ENCODE results near the gene ANO9.
"Not testable (repeated sequence)": the region's sequence is repeated elsewhere in the genome, so short reads cannot be mapped to it uniquely, and the experiment has no call there.

ANO9 gene

DNA sequence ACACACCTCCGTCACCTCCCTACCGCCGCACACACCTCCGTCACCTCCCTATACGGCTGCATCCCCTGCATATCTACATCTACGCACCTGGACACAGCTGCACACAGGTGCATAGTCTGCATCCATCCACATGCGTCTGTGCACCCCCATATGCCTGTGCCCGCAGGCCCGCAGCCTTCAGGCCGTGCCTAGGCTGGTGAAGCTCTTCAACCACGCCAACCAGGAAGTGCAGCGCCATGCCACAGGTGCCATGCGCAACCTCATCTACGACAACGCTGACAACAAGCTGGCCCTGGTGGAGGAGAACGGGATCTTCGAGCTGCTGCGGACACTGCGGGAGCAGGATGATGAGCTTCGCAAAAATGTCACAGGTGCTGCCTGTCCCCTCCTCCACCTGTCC, 43.0 kb downstream of the ANO9 start:
- DNase-seq = no peak

DNA sequence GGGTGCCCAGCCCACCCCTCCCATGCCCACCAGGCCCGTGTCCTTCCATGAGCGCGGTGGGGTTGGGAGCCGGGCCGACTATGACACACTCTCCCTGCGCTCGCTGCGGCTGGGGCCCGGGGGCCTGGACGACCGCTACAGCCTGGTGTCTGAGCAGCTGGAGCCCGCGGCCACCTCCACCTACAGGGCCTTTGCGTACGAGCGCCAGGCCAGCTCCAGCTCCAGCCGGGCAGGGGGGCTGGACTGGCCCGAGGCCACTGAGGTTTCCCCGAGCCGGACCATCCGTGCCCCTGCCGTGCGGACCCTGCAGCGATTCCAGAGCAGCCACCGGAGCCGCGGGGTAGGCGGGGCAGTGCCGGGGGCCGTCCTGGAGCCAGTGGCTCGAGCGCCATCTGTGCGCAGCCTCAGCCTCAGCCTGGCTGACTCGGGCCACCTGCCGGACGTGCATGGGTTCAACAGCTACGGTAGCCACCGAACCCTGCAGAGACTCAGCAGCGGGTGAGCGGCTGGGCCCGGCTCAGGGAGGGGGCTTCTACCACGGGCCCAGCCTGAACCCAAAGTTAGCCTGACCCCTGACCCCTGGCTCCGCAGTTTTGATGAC, 44.8 kb downstream of the ANO9 start:
- peak in 1 of 4 experiments; percentile 37 for DNase-seq

- DNase-seq = no peak
Observed at GRCh38 chr11:396511-396947, 45.3 kb downstream of the ANO9 start.

DNA sequence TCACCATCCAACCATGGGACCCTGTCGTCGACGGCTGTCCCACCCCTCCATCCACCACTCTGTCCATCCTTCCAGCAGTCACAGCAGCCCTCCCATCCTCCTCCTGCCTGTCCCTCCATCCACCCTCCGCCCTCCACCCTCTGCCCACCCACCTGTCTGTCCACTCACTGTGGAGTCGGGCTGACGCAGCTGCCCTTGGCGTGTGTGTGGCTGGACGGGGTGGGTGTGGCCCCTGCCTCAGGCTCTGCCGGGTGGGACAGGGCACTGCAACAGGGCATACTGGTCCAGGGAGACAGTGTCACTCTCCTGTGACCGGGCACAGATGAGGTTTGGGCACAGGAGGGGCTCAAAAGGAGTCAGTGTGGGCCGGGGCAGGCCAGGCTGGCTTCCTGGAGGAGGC, 45.9 kb downstream of the ANO9 start:
- DNase-seq = no peak

DNA sequence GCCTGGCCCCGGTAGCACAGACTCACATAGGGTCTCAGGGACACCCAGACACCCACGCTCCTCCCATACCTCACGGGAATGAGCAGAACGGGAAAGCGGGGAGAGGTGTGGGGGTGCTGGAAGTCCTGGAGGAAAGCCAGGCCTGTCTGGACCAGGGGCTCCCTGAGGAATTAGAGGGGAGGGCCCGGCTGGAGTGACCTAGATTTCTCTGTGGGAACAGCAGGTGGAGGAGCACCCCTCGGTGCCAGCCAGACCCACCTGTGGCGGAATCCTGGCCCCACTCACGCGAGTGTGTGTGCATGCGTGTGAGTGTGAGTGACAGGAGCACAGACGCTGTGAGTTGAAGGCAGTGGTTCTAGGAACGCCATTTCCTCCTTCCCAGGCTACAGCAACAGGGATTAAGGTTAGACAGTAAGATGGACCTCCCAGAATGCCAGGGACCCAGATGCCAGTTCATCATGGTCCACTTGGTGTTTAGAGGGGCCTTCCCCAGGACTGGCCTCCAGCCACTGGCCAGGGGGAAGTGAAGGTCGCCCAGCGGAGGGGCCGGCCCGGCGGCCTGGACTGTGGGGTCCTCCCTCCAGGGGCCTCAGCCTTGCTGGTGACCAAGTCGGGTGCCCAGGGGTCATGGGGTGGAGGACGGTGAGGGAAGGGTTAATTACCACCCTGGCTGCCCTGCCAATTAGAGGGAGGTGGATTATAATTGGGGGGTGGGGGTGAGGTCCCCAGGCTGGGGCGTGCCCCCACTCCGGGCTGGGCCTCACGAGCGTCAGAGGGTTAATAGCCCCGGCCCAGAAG, 46.8 kb downstream of the ANO9 start:
- DNase-seq = no peak

DNA sequence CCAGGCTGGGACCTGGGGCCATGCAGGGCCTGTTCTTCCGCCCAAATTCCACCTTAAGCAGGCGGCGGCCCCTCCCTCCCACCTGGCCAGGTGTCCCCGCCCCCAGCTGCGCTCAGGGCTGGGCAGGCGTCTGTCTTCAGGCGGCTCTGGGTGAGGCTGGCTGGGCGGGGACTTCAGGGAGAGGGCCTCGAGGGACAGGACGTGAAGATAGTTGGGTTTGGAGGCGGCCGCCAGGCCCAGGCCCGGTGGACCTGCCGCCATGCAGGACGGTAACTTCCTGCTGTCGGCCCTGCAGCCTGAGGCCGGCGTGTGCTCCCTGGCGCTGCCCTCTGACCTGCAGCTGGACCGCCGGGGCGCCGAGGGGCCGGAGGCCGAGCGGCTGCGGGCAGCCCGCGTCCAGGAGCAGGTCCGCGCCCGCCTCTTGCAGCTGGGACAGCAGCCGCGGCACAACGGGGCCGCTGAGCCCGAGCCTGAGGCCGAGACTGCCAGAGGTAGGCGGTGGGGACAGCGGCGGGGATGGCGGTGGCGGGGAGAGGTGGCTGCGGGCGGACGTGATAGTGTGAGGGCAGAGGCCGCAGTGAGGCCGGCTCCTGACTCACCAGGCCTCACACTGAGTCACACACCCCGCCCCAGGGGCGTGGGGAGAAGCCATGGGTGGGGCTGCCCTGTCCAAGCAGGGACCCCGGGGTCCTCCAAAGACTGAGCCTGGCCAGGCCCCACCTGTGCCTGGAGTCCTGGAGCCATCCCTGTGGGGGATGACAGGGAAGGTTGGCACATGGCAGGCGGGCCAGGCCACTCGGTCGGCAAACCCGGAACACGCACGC, 47.6 kb downstream of the ANO9 start, which contains the start of gene PKP3:
PKP3 (plus strand) TSS at position 176 of the 824 bp plus-strand sequence; CDS start at position 260, 84 bp downstream.
- DNase-seq = no peak

DNA sequence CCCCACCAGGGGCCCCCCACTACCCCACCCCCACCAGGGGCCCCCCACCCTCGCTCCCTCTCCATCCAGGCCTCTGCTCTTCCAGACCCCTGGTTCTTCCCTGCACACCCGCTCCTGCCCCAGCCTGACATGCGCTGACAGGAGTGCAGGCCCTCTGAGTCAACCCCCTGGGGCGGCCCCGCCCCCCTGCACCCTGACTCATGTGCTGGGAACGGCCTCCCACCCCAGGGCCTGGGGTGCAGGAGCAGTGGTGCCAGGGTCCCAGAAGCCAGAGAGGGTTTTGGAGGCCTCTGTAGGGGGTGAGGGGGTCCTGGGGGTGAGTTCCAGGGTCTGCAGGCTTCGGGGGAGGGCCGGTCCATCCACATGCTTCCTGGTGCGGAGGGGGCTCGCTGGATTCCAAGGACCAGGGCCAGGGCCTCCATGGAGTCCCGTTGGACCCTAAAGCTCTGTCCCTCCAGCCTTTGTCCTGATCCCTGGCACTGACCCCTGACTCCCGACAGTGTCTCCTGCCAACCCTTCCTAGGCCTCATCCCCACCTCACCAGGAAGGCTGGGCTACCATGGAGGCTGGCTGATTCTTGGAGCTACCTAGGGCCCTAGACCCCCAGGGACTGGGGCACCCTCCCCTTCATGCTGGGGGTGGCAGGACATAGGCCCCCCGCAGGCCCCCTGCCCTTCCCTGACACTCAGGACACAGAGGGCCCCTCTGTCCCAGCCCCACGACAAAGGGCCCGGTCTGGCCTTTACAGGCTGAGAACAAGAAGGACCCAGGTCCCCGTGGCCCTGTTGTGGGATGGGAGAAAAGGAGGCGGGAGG, 48.4 kb downstream of the ANO9 start:
- DNase-seq = no peak

GRCh38 chr11:392102-392777, 49.6 kb downstream of the ANO9 start:
- DNase-seq = no peak

- no peak for DNase-seq
Observed at GRCh38 chr11:391117-392017, 50.4 kb downstream of the ANO9 start.

DNA sequence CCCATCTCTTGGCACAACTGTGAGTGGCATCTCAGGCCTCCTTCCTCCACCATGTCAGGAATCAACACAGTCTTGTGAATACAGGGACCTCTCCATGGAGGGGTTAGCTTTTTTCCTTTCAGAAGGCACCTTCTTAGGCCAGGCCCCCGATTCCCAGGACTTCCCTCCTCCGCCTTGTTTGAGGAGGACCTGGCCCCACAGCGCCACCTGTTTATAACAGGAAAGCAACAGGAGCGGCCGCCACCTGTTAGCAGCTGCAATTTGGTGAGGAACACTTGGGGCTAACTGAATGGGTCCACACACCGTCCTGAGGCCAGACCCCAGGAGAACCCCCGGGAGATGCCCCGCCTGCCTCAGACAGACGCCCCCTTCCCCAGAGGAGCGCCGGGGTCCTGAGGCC, 51.6 kb downstream of the ANO9 start:
- no peak for DNase-seq

GRCh38 chr11:389369-389768, 52.4 kb downstream of the ANO9 start:
- DNase-seq = not testable (repeated sequence)

DNA sequence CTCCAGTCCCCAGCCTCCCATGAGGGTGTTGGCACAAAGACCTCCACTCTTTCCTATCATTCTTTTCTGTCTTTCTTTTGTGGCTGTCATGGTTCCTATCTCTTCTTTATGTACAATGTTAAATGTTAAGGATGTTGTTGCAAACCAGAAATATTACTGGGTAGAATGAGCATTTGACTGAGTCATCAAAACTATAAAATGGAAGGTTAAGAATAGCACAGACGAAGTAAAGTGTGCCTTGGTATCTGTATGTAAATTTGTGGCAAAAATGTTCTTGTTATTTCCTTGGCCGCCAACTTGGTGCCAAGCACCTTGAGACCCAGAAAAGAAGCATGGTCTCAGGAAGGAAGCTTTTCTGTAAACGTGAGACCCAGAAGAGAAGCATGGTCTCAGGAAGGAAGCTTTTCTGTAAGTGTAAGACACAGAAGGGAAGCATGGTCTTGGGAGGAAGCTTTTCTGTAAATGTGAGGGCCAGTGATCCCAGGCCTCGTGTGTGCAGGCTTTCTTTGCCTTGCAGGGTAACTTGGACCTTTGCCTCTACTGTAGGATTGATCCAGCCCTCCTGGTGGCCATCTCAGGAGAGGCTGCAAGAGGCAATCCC, 54.5 kb downstream of the ANO9 start:
- DNase-seq = no peak

DNA sequence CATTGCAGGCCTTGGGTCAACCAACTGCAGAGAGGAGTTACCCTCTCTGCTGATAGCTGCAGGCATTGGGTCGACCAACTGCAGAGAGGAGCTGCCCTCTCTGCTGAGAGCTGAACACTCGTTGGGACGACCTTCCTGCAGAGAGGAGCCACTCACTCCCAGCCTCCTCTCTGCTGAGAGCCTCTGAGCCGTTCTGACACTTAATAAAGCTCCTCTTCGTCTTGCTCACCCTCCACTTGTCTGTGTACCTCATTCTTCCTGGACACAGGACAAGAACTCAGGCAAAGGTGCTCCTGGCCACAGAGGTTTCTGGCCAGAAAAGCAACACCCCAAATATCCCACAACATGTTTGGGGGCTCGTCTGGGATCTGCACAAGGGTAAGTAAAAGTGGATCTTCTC, 55.3 kb downstream of the ANO9 start:
- DNase-seq = no peak

DNA sequence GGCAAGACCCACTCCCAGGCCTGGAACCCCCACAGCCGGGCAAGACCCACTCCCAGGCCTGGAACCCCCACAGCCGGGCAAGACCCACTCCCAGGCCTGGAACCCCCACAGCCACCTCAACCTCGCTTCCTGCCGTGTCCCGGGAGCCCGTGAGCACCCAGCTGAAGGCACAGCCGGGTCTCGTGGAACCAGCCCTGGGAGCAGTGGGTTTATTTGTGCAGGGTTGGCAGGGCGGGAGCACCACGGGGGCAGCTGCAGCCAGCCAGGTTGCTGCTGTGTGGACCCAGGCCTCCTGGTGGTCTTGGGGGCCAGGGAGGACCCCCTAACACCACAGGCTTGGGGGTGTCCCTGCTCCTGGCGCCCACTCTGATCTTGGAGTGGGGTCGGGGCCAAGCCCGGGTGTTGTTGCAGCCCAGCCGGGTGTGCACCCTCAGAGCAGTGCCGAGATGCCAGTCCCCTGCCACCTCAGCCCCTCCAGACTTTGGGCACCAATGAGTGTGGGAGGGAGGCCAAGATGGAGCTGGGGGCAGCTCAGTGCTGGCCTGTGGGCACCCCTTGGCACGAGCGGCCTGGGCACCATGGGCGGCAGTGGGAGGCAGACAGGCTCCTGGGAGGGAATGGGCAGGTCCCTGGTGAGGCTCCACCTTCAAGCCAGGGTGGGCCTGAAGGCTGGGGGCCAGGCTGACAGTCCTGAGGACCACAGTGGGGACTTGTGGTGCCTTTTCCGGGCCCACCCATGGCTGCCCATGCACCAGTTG, 56.0 kb downstream of the ANO9 start:
- DNase-seq = no peak

DNA sequence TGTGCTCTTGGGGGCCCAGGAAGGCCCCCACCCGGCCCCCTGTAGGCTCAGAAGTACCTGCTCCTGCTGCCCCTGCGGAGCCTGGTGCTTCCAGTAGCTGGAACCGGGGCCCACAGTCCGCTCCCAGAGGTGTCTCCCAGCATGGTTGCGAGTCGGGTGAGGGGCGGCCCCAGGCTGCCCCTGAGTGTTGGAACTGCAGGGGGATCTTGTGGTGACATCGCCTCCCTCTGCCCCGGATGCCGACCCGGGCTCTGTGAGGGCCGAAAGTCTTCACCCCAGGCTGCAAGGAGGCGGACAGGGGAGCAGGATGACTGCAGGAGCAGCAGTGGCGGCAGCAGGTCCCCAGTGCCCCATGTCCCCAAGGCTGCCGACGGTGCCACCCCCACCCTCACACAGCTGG, 57.3 kb downstream of the ANO9 start:
- no peak for DNase-seq

- DNase-seq = no peak
Observed at GRCh38 chr11:383431-383830, 58.4 kb downstream of the ANO9 start.

GRCh38 chr11:382081-382629, 59.7 kb downstream of the ANO9 start:
- no peak for DNase-seq

DNA sequence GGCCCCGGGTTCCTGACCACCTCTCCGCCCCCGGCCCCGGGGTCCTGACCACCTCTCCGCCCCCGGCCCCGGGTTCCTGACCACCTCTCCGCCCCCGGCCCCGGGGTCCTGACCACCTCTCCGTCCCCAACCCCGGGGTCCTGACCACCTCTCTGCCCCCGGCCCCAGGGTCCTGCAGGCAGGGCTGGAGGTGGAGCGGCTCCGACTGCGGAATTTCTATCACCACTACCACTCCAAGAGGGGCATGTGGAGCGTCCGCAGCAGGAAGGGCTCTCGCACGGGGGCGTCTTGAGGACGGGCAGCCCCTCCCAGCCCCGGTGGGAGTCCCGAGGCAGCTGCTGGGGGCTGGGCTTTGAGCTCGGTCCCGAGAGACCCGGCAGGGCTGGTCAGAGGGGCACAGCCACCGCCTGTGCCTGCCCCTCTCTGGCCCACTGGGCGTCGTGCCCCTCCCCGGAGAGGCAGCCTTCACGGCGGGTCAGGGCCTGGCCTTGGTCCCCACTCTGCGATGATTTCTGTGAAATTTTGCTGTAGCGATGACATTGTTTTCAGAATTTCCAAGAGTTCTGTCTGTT, 60.2 kb downstream of the ANO9 start:
- no peak for DNase-seq

DNA sequence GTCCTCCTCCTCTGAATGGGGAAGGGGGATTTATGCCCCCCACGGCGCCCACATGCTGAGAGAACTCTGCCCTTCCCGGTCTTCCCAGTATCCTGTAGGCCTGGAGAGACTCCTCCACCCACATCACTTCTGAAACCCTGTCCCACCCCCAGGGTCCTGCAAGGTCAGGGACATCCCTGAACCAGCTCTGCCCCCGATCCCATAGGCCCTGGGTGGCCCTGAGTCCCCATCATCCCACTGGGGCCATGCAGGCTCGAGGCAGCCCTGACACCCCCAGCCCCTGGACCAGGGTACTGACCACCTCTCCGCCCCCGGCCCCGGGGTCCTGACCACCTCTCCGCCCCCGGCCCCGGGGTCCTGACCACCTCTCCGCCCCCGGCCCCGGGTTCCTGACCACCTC, 60.8 kb downstream of the ANO9 start:
- no peak for DNase-seq

Data from activated naive CD4-positive, alpha-beta T cell (primary cell).